WTC11 (cell line): ENCODE data around the gene TIMM17B. TPM values are rescaled to one million over a fixed set of nuclear protein-coding genes. Genes with fewer than 3 reads are reported as not detected.

ENCODE experiments used
- ATAC-seq: fragments of 200-7000 bp; cut with Tn5 transposase; 2 replicates; pipeline ENCODE4 v1.10.0; 2021; ENCODE audit warnings: mild to moderate bottlenecking, moderate library complexity
- CTCF ChIA-PET: fragments of 300-600 bp; sonication (Branson Sonifier 250); formaldehyde crosslinking; loops from one replicate; lab custom pipeline; 2021; ENCODE audit warnings: antibody characterized with exemption; lab: Charles Lee
- POLR2A ChIA-PET: fragments of 350-600 bp; sonication (Branson Sonifier 250); formaldehyde crosslinking; loops from one replicate; lab custom pipeline; 2021; ENCODE audit warnings: antibody characterized with exemption; lab: Charles Lee
- DNase-seq: peaks from one replicate; pipeline ENCODE4 v3.0.0; 2021; ENCODE audit warnings: low spot score
- H3K27ac Mint-ChIP-seq: 2 replicates; pipeline ENCODE4 v1.8.0; 2021; ENCODE audit warnings: mixed read lengths
- H3K27me3 Mint-ChIP-seq: 2 replicates; pipeline ENCODE4 v1.8.0; 2021; ENCODE audit warnings: low read depth, mild to moderate bottlenecking, moderate library complexity, mixed read lengths
- H3K36me3 Mint-ChIP-seq: 2 replicates; pipeline ENCODE4 v1.8.0; 2021; ENCODE audit warnings: mixed read lengths
- H3K4me1 Mint-ChIP-seq: 2 replicates; pipeline ENCODE4 v1.8.0; 2022; ENCODE audit warnings: mixed read lengths
- H3K4me3 Mint-ChIP-seq: 2 replicates; pipeline ENCODE4 v1.8.0; 2021; ENCODE audit warnings: mild to moderate bottlenecking, moderate library complexity, mixed read lengths
- H3K9me3 Mint-ChIP-seq: 2 replicates; pipeline ENCODE4 v1.8.0; 2021; ENCODE audit warnings: mixed read lengths
- ATF1 ChIP-seq: sonication (generic); formaldehyde crosslinking; IDR thresholded peaks from 2 replicates; pipeline ENCODE4 v1.8.1; 2023; ENCODE audit warnings: mild to moderate bottlenecking, moderate library complexity, missing genetic modification reagents
- CREM ChIP-seq: sonication (generic); formaldehyde crosslinking; IDR thresholded peaks from 2 replicates; pipeline ENCODE4 v1.8.1; 2022; ENCODE audit warnings: mild to moderate bottlenecking, missing genetic modification reagents, moderate library complexity
- ELF4 ChIP-seq: sonication (generic); formaldehyde crosslinking; IDR thresholded peaks from 2 replicates; pipeline ENCODE4 v1.8.1; 2022; ENCODE audit warnings: low read depth, mild to moderate bottlenecking, moderate library complexity, missing genetic modification reagents
- ETV6 ChIP-seq: sonication (generic); formaldehyde crosslinking; IDR thresholded peaks from 2 replicates; pipeline ENCODE4 v1.8.1; 2022; ENCODE audit warnings: mild to moderate bottlenecking, missing genetic modification reagents
- JAZF1 ChIP-seq: fragments of 250-450 bp; sonication (Bioruptor Pico); IDR thresholded peaks from 2 replicates; pipeline ENCODE4 v1.9.0; 2021; ENCODE audit warnings: moderate library complexity, mild to moderate bottlenecking, inconsistent platforms
- MYBL2 ChIP-seq: sonication (generic); formaldehyde crosslinking; IDR thresholded peaks from 2 replicates; pipeline ENCODE4 v1.8.1; 2023; ENCODE audit warnings: mild to moderate bottlenecking, moderate library complexity, missing genetic modification reagents
- NR1H2 ChIP-seq: sonication (generic); formaldehyde crosslinking; IDR thresholded peaks from 2 replicates; pipeline ENCODE4 v1.9.0; 2021; ENCODE audit warnings: mild to moderate bottlenecking, moderate library complexity, missing genetic modification reagents
- RELA ChIP-seq: sonication (generic); formaldehyde crosslinking; IDR thresholded peaks from 2 replicates; pipeline ENCODE4 v1.8.1; 2022; ENCODE audit warnings: missing genetic modification reagents, mild to moderate bottlenecking, borderline replicate concordance
- TEAD4 ChIP-seq: sonication (generic); formaldehyde crosslinking; IDR thresholded peaks from 2 replicates; pipeline ENCODE4 v1.8.0; 2022; ENCODE audit warnings: mild to moderate bottlenecking, missing genetic modification reagents
- ZNF317 ChIP-seq: sonication (generic); formaldehyde crosslinking; IDR thresholded peaks from 2 replicates; pipeline ENCODE4 v1.8.1; 2023; ENCODE audit warnings: low read depth, mild to moderate bottlenecking, moderate library complexity, missing genetic modification reagents, borderline replicate concordance
- ZNF396 ChIP-seq: fragments of 250-450 bp; sonication (Bioruptor Pico); IDR thresholded peaks from 2 replicates; pipeline ENCODE4 v1.8.0; 2021; ENCODE audit warnings: mild to moderate bottlenecking, moderate library complexity, borderline replicate concordance
- total RNA-seq: library from RNA; stranded (reverse); gene quantifications from 3 replicates; pipeline ENCODE4 v1.2.3, GENCODE V29; 2021
- TF ChIP-seq, protein P1 (sequence below): sonication (generic); formaldehyde crosslinking; IDR thresholded peaks from 2 replicates; pipeline ENCODE4 v1.8.1; 2023; ENCODE audit warnings: mild to moderate bottlenecking, missing genetic modification reagents, moderate library complexity
- TF ChIP-seq, protein P2 (sequence below): fragments of 250-450 bp; sonication (Bioruptor Pico); IDR thresholded peaks from 2 replicates; pipeline ENCODE4 v2.1.2; 2022; ENCODE audit warnings: mild to moderate bottlenecking, moderate library complexity
- TF ChIP-seq, protein P3 (sequence below): sonication (generic); formaldehyde crosslinking; IDR thresholded peaks from 2 replicates; pipeline ENCODE4 v1.8.1; 2022; ENCODE audit warnings: low read depth, missing genetic modification reagents, borderline replicate concordance
- TF ChIP-seq, protein P4 (sequence below): fragments of 250-450 bp; sonication (Bioruptor Pico); IDR thresholded peaks from 2 replicates; pipeline ENCODE4 v1.9.0; 2021; ENCODE audit warnings: mild to moderate bottlenecking, borderline replicate concordance
- TF ChIP-seq, protein P5 (sequence below): sonication (generic); formaldehyde crosslinking; IDR thresholded peaks from 2 replicates; pipeline ENCODE4 v1.8.0; 2023; ENCODE audit warnings: mild to moderate bottlenecking, missing genetic modification reagents
- TF ChIP-seq, protein P6 (sequence below): sonication (generic); formaldehyde crosslinking; IDR thresholded peaks from 2 replicates; pipeline ENCODE4 v1.8.1; 2022; ENCODE audit warnings: mild to moderate bottlenecking, missing genetic modification reagents, moderate library complexity, borderline replicate concordance
- TF ChIP-seq, protein P7 (sequence below): sonication (generic); formaldehyde crosslinking; IDR thresholded peaks from 2 replicates; pipeline ENCODE4 v1.8.0; 2022; ENCODE audit warnings: mild to moderate bottlenecking, missing genetic modification reagents

The TIMM17B gene
- total RNA-seq, 1 experiment from 2014 or later, result 99.6 TPM

DNA sequence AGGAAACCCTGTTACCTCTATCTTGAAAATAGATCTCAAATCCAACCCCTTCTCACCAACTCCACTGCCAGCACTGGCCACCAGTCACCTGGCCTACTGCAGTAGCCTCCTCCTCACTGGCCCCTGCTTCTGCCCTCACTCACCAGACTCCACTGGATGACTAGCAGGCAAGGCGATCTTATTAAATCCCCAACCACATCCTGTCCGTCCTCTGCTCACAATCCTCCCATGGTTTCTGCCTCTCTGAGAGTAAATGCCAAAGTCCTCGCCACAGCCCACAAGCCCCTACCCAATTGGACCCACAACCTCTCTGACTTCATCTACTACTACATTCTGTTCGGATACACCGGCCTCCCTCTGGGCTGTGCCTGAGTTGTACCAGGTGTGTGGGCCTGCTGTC is 26.7 kb upstream of the TIMM17B start:
- Mint-ChIP-seq H3K27me3 (no peaks in the 10 kb centered on the region), H3K9me3 (no peaks in the 10 kb centered on the region), H3K4me1 (peaks cover 63% of the 10 kb centered on the region), H3K27ac (peak overlapping the region; percentile 90), H3K4me3 (no peak overlapping the region), H3K36me3 (peaks cover 25% of the 10 kb centered on the region)
- TF ChIP-seq, protein P1, sequence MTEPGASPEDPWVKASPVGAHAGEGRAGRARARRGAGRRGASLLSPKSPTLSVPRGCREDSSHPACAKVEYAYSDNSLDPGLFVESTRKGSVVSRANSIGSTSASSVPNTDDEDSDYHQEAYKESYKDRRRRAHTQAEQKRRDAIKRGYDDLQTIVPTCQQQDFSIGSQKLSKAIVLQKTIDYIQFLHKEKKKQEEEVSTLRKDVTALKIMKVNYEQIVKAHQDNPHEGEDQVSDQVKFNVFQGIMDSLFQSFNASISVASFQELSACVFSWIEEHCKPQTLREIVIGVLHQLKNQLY (CRISPR knock-in tag), result no peak
- TF ChIP-seq NR1H2 (CRISPR knock-in tag), result no peak
- TF ChIP-seq CREM (CRISPR knock-in tag), result no peak
- TF ChIP-seq, protein P2, sequence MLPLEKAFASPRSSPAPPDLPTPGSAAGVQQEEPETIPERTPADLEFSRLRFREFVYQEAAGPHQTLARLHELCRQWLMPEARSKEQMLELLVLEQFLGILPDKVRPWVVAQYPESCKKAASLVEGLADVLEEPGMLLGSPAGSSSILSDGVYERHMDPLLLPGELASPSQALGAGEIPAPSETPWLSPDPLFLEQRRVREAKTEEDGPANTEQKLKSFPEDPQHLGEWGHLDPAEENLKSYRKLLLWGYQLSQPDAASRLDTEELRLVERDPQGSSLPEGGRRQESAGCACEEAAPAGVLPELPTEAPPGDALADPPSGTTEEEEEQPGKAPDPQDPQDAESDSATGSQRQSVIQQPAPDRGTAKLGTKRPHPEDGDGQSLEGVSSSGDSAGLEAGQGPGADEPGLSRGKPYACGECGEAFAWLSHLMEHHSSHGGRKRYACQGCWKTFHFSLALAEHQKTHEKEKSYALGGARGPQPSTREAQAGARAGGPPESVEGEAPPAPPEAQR (CRISPR knock-in tag), result no peak
- TF ChIP-seq ELF4 (CRISPR knock-in tag), result no peak
- TF ChIP-seq ZNF317 (CRISPR knock-in tag), result no peak
- ChIA-PET CTCF (interaction anchor here (1.4 kb wide), 1 partner anchor 13 kb away, joined by 4 read pairs; no protein-coding TSS in a partner anchor), POLR2A (no interaction called here)
- ATAC-seq (no peak), DNase-seq (no peak)

DNA sequence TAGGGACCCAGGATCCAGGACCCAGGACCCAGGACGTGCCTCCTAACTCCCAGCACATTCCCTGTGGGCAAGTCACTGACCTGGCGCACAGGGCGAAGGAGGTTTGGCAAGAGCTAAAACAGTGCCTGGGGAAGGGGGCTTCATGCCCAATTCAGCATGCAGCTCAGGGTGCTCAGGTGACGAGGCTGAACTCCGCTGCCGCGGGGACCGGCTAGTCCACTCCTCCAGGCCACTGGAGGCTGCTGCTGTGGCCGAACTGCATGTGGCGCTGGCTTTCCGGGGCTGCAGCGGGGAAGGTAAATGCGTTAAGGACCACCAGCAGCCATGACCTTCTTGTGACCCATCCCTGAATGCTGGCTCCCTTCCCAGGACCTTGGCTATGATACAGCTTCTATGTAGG is 26.2 kb upstream of the TIMM17B start:
- Mint-ChIP-seq H3K27me3 (no peaks in the 10 kb centered on the region), H3K27ac (peak overlapping the region; percentile 90), H3K9me3 (no peaks in the 10 kb centered on the region), H3K4me1 (peaks cover 62% of the 10 kb centered on the region), H3K4me3 (no peak overlapping the region)
- POLR2A ChIA-PET, result no interaction called here
- no peak for DNase-seq
- CTCF ChIA-PET, result interaction anchor here (1.4 kb wide), 1 partner anchor 14 kb away, joined by 4 read pairs; no protein-coding TSS in a partner anchor
- no peak for TF ChIP-seq ZNF396 (CRISPR knock-in tag)
- no peak for TF ChIP-seq TEAD4 (CRISPR knock-in tag)
- TF ChIP-seq, protein P3, sequence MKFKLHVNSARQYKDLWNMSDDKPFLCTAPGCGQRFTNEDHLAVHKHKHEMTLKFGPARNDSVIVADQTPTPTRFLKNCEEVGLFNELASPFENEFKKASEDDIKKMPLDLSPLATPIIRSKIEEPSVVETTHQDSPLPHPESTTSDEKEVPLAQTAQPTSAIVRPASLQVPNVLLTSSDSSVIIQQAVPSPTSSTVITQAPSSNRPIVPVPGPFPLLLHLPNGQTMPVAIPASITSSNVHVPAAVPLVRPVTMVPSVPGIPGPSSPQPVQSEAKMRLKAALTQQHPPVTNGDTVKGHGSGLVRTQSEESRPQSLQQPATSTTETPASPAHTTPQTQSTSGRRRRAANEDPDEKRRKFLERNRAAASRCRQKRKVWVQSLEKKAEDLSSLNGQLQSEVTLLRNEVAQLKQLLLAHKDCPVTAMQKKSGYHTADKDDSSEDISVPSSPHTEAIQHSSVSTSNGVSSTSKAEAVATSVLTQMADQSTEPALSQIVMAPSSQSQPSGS (CRISPR knock-in tag), result no peak
- no peak for TF ChIP-seq RELA (CRISPR knock-in tag)
- TF ChIP-seq, protein P4, sequence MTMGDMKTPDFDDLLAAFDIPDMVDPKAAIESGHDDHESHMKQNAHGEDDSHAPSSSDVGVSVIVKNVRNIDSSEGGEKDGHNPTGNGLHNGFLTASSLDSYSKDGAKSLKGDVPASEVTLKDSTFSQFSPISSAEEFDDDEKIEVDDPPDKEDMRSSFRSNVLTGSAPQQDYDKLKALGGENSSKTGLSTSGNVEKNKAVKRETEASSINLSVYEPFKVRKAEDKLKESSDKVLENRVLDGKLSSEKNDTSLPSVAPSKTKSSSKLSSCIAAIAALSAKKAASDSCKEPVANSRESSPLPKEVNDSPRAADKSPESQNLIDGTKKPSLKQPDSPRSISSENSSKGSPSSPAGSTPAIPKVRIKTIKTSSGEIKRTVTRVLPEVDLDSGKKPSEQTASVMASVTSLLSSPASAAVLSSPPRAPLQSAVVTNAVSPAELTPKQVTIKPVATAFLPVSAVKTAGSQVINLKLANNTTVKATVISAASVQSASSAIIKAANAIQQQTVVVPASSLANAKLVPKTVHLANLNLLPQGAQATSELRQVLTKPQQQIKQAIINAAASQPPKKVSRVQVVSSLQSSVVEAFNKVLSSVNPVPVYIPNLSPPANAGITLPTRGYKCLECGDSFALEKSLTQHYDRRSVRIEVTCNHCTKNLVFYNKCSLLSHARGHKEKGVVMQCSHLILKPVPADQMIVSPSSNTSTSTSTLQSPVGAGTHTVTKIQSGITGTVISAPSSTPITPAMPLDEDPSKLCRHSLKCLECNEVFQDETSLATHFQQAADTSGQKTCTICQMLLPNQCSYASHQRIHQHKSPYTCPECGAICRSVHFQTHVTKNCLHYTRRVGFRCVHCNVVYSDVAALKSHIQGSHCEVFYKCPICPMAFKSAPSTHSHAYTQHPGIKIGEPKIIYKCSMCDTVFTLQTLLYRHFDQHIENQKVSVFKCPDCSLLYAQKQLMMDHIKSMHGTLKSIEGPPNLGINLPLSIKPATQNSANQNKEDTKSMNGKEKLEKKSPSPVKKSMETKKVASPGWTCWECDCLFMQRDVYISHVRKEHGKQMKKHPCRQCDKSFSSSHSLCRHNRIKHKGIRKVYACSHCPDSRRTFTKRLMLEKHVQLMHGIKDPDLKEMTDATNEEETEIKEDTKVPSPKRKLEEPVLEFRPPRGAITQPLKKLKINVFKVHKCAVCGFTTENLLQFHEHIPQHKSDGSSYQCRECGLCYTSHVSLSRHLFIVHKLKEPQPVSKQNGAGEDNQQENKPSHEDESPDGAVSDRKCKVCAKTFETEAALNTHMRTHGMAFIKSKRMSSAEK (CRISPR knock-in tag), result no peak
- TF ChIP-seq ETV6, result no peak
- TF ChIP-seq, all 79 proteins: peak for 0
- peaks cover 25% of the 10 kb centered on the region for H3K36me3 Mint-ChIP-seq
- no peak for ATAC-seq

DNA sequence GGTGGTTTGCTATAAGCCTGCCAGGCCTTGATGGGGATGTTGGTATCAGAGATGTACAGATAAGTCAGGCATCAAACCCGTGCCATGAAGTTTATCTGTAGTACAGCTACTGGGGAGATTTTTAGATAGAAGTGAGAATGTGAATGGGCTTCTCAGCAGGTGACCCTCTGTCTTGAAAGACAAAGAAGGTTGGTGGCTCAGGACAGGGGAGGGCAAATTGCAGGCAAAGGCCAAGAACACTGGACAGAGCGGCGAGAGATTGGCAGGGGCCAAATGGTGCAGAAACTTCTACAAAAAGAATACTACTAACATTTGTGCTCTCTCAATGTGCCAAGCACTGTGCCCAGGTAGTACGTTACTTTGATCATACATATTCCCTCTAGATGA is 23.1 kb upstream of the TIMM17B start:
- Mint-ChIP-seq H3K9me3 (no peaks in the 10 kb centered on the region), H3K4me3 (peak overlapping the region; percentile 93), H3K36me3 (peaks cover 48% of the 10 kb centered on the region), H3K27me3 (no peaks in the 10 kb centered on the region), H3K4me1 (peaks cover 43% of the 10 kb centered on the region), H3K27ac (peak overlapping the region; percentile 93)
- ATAC-seq (no peak), DNase-seq (no peak)
- ChIA-PET CTCF (interaction anchor here (1.8 kb wide), 1 partner anchor 17 kb away, joined by 8 read pairs; no protein-coding TSS in a partner anchor), POLR2A (interaction anchor here (0.6 kb wide), 1 partner anchor 23 kb away, joined by 3 read pairs; the partner anchor contains the start of genes PQBP1 and TIMM17B)
- no peak for TF ChIP-seq JAZF1 (CRISPR knock-in tag)
- TF ChIP-seq ATF1 (CRISPR knock-in tag), result no peak
- TF ChIP-seq, protein P5, sequence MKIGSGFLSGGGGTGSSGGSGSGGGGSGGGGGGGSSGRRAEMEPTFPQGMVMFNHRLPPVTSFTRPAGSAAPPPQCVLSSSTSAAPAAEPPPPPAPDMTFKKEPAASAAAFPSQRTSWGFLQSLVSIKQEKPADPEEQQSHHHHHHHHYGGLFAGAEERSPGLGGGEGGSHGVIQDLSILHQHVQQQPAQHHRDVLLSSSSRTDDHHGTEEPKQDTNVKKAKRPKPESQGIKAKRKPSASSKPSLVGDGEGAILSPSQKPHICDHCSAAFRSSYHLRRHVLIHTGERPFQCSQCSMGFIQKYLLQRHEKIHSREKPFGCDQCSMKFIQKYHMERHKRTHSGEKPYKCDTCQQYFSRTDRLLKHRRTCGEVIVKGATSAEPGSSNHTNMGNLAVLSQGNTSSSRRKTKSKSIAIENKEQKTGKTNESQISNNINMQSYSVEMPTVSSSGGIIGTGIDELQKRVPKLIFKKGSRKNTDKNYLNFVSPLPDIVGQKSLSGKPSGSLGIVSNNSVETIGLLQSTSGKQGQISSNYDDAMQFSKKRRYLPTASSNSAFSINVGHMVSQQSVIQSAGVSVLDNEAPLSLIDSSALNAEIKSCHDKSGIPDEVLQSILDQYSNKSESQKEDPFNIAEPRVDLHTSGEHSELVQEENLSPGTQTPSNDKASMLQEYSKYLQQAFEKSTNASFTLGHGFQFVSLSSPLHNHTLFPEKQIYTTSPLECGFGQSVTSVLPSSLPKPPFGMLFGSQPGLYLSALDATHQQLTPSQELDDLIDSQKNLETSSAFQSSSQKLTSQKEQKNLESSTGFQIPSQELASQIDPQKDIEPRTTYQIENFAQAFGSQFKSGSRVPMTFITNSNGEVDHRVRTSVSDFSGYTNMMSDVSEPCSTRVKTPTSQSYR (CRISPR knock-in tag), result no peak
- no peak for TF ChIP-seq MYBL2 (CRISPR knock-in tag)
- TF ChIP-seq, protein P6, sequence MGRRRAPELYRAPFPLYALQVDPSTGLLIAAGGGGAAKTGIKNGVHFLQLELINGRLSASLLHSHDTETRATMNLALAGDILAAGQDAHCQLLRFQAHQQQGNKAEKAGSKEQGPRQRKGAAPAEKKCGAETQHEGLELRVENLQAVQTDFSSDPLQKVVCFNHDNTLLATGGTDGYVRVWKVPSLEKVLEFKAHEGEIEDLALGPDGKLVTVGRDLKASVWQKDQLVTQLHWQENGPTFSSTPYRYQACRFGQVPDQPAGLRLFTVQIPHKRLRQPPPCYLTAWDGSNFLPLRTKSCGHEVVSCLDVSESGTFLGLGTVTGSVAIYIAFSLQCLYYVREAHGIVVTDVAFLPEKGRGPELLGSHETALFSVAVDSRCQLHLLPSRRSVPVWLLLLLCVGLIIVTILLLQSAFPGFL (CRISPR knock-in tag), result no peak
- TF ChIP-seq NR1H2 (CRISPR knock-in tag), result no peak
- TF ChIP-seq, protein P7, sequence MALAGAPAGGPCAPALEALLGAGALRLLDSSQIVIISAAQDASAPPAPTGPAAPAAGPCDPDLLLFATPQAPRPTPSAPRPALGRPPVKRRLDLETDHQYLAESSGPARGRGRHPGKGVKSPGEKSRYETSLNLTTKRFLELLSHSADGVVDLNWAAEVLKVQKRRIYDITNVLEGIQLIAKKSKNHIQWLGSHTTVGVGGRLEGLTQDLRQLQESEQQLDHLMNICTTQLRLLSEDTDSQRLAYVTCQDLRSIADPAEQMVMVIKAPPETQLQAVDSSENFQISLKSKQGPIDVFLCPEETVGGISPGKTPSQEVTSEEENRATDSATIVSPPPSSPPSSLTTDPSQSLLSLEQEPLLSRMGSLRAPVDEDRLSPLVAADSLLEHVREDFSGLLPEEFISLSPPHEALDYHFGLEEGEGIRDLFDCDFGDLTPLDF (CRISPR knock-in tag), result no peak
